AG04449 (cell line): ENCODE data around the gene TXNL4A.

Experiments used
- CTCF ChIA-PET: fragments of 350-600 bp; formaldehyde crosslinking; extraction: SDS; loops from one replicate; lab custom pipeline; 2021; ENCODE audit warnings: antibody characterized with exemption; lab: Yijun Ruan, JAX
- POLR2A ChIA-PET: fragments of 400-600, 350-600 bp; formaldehyde crosslinking; extraction: SDS; loops from one replicate; lab custom pipeline; 2020; ENCODE audit warnings: antibody characterized with exemption, inconsistent platforms; lab: Yijun Ruan, JAX
- DNase-seq: peaks from one replicate; pipeline ENCODE4 v3.0.0-alpha.2; 2010; ENCODE audit warnings: low read depth, low spot score
- H3K4me3 ChIP-seq: 2 replicates; pipeline ENCODE4 v1.5.1; 2011; ENCODE audit warnings: low read depth, mild to moderate bottlenecking, control low read depth, low read length
- CTCF ChIP-seq: IDR thresholded peaks from one replicate; pipeline ENCODE4 v1.5.1; 2011; ENCODE audit warnings: mild to moderate bottlenecking, moderate library complexity, low read length, control low read depth, inconsistent platforms; ENCODE audit not compliant: insufficient read depth; ENCODE audit errors: missing control alignments

The TXNL4A gene

GRCh38 chr18:79944126-79944731, 44.1 kb downstream of the TXNL4A start:
- no peak overlapping the region for H3K4me3 ChIP-seq
- CTCF ChIA-PET: no interaction called here
- no peak for DNase-seq
- POLR2A ChIA-PET: no interaction called here
- TF ChIP-seq CTCF: no peak

GRCh38 chr18:79943608-79944125, 44.7 kb downstream of the TXNL4A start:
- CTCF ChIA-PET: interaction anchor here (1.0 to 1.3 kb wide), 2 partner anchors 10 to 214 kb away, joined by 3 read pairs; no protein-coding TSS in a partner anchor
- no peak overlapping the region for H3K4me3 ChIP-seq
- no peak for DNase-seq
- POLR2A ChIA-PET: no interaction called here
- TF ChIP-seq CTCF: no peak

- no peak for TF ChIP-seq CTCF
- ChIA-PET CTCF (interaction anchor here (1.0 to 1.3 kb wide), 2 partner anchors 9 to 215 kb away, joined by 3 read pairs; no protein-coding TSS in a partner anchor), POLR2A (no interaction called here)
- no peak for DNase-seq
- H3K4me3 ChIP-seq: no peak overlapping the region
These were observed 45.4 kb downstream of the TXNL4A start for GRCh38 chr18:79942786-79943607.

GRCh38 chr18:79942211-79942610, 46.2 kb downstream of the TXNL4A start:
- ChIA-PET POLR2A (no interaction called here), CTCF (interaction anchor here (1.3 kb wide), 1 partner anchor 215 kb away, joined by 3 read pairs; no protein-coding TSS in a partner anchor)
- no peak for TF ChIP-seq CTCF
- DNase-seq: no peak
- H3K4me3 ChIP-seq: no peak overlapping the region

GRCh38 chr18:79941473-79942119, 46.8 kb downstream of the TXNL4A start:
- no peak overlapping the region for H3K4me3 ChIP-seq
- no peak for TF ChIP-seq CTCF
- no peak for DNase-seq
- ChIA-PET POLR2A (no interaction called here), CTCF (interaction anchor here (1.3 kb wide), 1 partner anchor 212 kb away, joined by 4 read pairs; no protein-coding TSS in a partner anchor)
